VCaP (cell line): Measurements from ENCODE around the gene PCSK2.

Source experiments
- H3K27ac ChIP-seq: fragments of 450-650 bp; 2 replicates; pipeline ENCODE4 v1.5.1; 2017
- TF ChIP-seq, protein P1 (sequence below): fragments of 450-650 bp; conservative IDR thresholded peaks from 2 replicates; pipeline ENCODE4 v1.5.1; 2017; ENCODE audit warnings: mild to moderate bottlenecking, moderate library complexity

PCSK2 gene

DNA sequence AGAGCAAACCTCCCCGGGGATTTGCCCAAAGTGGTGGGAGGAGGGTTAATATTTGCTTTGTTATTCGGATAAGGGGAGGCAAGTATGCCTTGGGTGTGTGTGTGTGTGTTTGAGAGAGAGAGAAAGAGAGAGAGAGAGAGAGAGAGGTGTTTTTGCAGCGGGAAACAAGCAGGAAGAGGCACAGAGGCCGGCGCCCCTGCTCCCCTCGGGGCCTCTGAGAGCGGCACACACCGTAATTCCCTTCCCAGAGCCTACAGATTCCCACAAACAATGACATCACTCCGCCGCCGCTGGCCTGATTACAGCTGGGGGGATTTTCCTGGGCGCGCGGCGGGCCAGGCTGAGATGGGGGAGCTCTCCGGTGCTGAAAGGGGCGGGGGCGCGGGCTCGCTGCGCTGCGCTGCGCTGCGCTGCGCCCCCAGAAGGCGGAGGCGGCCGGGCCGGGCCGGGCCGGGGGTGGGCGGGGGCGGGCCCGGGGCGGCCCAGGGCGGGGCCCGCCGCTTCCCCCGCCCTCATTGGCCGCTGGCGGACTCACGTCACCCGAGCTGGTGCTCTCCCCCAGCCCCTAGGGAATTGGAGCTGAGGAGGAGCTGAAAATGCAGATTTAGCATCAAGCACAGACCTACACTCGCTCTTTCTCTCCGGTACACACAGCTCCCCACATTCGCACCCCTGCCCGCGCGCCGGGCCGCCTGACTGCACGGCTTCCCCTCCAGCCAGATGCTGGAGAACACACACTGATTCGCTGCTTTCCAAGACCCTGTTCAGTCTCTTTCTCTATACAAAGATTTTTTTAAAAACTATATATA is at the start of gene PCSK2:
Gene PCSK2 (plus strand): TSS at position 631 of the 809 bp plus-strand sequence. CDS start 266 bp downstream, outside the sequence.
- TF ChIP-seq, protein P1, sequence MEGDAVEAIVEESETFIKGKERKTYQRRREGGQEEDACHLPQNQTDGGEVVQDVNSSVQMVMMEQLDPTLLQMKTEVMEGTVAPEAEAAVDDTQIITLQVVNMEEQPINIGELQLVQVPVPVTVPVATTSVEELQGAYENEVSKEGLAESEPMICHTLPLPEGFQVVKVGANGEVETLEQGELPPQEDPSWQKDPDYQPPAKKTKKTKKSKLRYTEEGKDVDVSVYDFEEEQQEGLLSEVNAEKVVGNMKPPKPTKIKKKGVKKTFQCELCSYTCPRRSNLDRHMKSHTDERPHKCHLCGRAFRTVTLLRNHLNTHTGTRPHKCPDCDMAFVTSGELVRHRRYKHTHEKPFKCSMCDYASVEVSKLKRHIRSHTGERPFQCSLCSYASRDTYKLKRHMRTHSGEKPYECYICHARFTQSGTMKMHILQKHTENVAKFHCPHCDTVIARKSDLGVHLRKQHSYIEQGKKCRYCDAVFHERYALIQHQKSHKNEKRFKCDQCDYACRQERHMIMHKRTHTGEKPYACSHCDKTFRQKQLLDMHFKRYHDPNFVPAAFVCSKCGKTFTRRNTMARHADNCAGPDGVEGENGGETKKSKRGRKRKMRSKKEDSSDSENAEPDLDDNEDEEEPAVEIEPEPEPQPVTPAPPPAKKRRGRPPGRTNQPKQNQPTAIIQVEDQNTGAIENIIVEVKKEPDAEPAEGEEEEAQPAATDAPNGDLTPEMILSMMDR = peak; percentile 23; the same call in 1 of the 2 replicates
- no peak within 1 kb of the TSS for H3K27ac ChIP-seq

- no peak overlapping the region for H3K27ac ChIP-seq
- TF ChIP-seq, protein P1 = no peak
Measured at GRCh38 chr20:17177341-17177740, 49.5 kb upstream of the PCSK2 start.

GRCh38 chr20:17179840-17180239 is 47.0 kb upstream of the PCSK2 start:
- no peak overlapping the region for H3K27ac ChIP-seq
- TF ChIP-seq, protein P1 = no peak

- TF ChIP-seq, protein P1 = no peak
- H3K27ac ChIP-seq = no peak overlapping the region
Measured at GRCh38 chr20:17189976-17190695, 36.7 kb upstream of the PCSK2 start.

- TF ChIP-seq, protein P1 = no peak
Measured at GRCh38 chr20:17197041-17197440, 29.8 kb upstream of the PCSK2 start.

GRCh38 chr20:17202030-17202429 is 24.8 kb upstream of the PCSK2 start:
- TF ChIP-seq, protein P1 = no peak
- H3K27ac ChIP-seq = no peak overlapping the region

More at GRCh38 chr20:17197041-17197440, 29.8 kb upstream of the PCSK2 start:
- no peak overlapping the region for H3K27ac ChIP-seq

DNA sequence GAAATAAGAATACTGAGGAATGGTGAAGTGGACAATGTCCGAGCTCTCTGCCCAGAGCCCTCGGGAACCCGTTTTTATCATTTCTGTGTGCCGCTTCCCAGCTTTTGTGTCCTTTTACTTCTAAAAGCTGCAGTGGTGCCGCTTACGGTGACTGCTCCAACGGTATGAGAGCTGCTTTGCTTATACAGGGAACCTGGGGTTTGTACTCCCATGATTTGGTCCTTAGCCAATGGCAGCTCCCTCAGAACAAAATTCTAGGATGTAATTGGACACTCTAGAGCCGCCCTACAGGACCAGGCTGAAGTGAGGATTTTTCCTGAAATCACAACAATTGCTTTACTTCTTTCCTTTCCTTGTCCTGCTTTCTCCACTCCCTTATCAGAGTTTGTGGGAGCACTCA is 24.2 kb upstream of the PCSK2 start:
- TF ChIP-seq, protein P1 = no peak
- no peak overlapping the region for H3K27ac ChIP-seq
